ENCODE results near the gene RPS26. TPM values are rescaled to one million over a fixed set of nuclear protein-coding genes. Genes with fewer than 3 reads are reported as not detected.
A peak's percentile ranks its signal among the peaks of the same experiment; 100 is the strongest.

The RPS26 gene
- total and polyA plus RNA-seq, 2 of the 13 experiments (the other 11 are each of a cell fraction or from before 2014, with no cell fraction given): 150 to 421 TPM

DNA sequence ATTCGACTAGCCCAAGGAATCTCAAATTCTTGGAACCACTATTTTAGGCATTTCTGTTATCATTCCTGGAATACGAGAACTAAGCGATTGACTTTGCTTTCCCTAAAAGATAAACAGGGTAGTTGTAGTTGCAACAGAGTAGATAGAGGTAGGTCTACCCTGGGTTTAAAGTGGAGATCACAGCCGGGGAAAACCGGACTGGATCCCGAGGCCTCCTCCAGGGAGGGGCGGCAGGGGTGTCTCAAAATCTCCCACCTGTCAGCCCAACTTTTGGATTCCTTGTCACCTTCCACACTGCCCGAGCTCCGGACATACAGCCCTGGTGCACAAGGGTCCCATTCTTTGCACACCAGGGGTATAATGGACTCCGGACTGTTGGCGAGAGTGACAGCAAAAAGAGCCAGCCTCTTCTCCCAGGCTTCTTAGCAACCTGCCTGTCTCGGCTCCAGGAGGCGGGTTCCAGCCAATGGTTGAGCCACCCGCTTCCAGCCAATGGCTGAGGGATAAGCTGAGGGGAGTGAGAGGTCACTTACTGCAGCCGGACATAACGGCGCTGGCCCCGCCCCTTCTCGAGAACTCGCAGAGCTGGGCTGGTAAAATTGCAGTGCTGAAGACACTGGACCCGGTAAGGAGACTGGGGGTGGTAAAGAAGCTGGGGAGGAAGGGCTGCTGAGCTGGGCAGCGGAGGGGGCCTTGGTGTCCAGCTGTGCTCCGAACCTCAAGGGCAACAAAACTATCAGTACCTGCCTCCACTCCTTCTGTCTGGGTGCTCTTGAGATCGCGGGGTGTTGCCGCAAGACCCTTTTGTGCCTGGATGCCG, 44.8 kb upstream of the RPS26 start, which contains the start of gene SUOX (continued):
- TF ChIP-seq, protein P1, sequence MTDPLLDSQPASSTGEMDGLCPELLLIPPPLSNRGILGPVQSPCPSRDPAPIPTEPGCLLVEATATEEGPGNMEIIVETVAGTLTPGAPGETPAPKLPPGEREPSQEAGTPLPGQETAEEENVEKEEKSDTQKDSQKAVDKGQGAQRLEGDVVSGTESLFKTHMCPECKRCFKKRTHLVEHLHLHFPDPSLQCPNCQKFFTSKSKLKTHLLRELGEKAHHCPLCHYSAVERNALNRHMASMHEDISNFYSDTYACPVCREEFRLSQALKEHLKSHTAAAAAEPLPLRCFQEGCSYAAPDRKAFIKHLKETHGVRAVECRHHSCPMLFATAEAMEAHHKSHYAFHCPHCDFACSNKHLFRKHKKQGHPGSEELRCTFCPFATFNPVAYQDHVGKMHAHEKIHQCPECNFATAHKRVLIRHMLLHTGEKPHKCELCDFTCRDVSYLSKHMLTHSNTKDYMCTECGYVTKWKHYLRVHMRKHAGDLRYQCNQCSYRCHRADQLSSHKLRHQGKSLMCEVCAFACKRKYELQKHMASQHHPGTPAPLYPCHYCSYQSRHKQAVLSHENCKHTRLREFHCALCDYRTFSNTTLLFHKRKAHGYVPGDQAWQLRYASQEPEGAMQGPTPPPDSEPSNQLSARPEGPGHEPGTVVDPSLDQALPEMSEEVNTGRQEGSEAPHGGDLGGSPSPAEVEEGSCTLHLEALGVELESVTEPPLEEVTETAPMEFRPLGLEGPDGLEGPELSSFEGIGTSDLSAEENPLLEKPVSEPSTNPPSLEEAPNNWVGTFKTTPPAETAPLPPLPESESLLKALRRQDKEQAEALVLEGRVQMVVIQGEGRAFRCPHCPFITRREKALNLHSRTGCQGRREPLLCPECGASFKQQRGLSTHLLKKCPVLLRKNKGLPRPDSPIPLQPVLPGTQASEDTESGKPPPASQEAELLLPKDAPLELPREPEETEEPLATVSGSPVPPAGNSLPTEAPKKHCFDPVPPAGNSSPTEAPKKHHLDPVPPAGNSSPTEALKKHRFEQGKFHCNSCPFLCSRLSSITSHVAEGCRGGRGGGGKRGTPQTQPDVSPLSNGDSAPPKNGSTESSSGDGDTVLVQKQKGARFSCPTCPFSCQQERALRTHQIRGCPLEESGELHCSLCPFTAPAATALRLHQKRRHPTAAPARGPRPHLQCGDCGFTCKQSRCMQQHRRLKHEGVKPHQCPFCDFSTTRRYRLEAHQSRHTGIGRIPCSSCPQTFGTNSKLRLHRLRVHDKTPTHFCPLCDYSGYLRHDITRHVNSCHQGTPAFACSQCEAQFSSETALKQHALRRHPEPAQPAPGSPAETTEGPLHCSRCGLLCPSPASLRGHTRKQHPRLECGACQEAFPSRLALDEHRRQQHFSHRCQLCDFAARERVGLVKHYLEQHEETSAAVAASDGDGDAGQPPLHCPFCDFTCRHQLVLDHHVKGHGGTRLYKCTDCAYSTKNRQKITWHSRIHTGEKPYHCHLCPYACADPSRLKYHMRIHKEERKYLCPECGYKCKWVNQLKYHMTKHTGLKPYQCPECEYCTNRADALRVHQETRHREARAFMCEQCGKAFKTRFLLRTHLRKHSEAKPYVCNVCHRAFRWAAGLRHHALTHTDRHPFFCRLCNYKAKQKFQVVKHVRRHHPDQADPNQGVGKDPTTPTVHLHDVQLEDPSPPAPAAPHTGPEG (CRISPR knock-in tag; IDR thresholded peaks at IDR 0.05): 0 out of 2 replicates have a peak, but pooled peaks have one; percentile 53
- TF ChIP-seq SIN3A (IDR thresholded peaks at IDR 0.05; ENCODE audit: borderline replicate concordance, low read depth, low read length) (peak; percentile 83; the same call in 1 of the 2 replicates), SKI (IDR thresholded peaks at IDR 0.05; ENCODE audit: partially characterized antibody) (no peak), CHD2 (IDR thresholded peaks at IDR 0.05; ENCODE audit: low read depth, low read length) (no peak), AKAP8 (CRISPR knock-in tag; IDR thresholded peaks at IDR 0.05) (no peak), U2AF1 (optimal IDR thresholded peaks at IDR 0.05; ENCODE audit: low read depth, low read length) (no peak), GATAD1 (CRISPR knock-in tag; IDR thresholded peaks at IDR 0.05) (peak; percentile 76), NFATC3 (CRISPR knock-in tag; IDR thresholded peaks at IDR 0.05) (no peak; the same call in 1 of the 2 replicates), ZNF343 (CRISPR knock-in tag; IDR thresholded peaks at IDR 0.05) (no peak), NAIF1 (CRISPR knock-in tag; IDR thresholded peaks at IDR 0.05; ENCODE audit: borderline replicate concordance) (no peak; the same call in 1 of the 2 replicates), ZNF326 (CRISPR knock-in tag; IDR thresholded peaks at IDR 0.05; ENCODE audit: borderline replicate concordance) (no peak), TCF7 (IDR thresholded peaks at IDR 0.05; ENCODE audit: low read depth) (no peak), ZNF510 (CRISPR knock-in tag; IDR thresholded peaks at IDR 0.05; ENCODE audit: low read depth) (peak; percentile 7; the same call in 1 of the 2 replicates), HNF4G (IDR thresholded peaks at IDR 0.05; ENCODE audit: borderline replicate concordance, low read depth, low read length) (peak; percentile 81), HNF4G (CRISPR knock-in tag; IDR thresholded peaks at IDR 0.05; ENCODE audit: borderline replicate concordance, low read depth) (peak; percentile 28; the same call in 1 of the 2 replicates), MAZ (IDR thresholded peaks at IDR 0.05; ENCODE audit: borderline replicate concordance, low read depth, low read length) (peak; percentile 25; the same call in 1 of the 2 replicates), MAZ (CRISPR knock-in tag; IDR thresholded peaks at IDR 0.05; ENCODE audit: low read depth) (no peak; the same call in 1 of the 2 replicates)
- TF ChIP-seq, protein P2, sequence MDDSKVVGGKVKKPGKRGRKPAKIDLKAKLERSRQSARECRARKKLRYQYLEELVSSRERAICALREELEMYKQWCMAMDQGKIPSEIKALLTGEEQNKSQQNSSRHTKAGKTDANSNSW (CRISPR knock-in tag; IDR thresholded peaks at IDR 0.05; ENCODE audit: borderline replicate concordance): no peak
- TF ChIP-seq, protein P3, sequence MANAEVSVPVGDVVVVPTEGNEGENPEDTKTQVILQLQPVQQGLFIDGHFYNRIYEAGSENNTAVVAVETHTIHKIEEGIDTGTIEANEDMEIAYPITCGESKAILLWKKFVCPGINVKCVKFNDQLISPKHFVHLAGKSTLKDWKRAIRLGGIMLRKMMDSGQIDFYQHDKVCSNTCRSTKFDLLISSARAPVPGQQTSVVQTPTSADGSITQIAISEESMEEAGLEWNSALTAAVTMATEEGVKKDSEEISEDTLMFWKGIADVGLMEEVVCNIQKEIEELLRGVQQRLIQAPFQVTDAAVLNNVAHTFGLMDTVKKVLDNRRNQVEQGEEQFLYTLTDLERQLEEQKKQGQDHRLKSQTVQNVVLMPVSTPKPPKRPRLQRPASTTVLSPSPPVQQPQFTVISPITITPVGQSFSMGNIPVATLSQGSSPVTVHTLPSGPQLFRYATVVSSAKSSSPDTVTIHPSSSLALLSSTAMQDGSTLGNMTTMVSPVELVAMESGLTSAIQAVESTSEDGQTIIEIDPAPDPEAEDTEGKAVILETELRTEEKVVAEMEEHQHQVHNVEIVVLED (CRISPR knock-in tag; IDR thresholded peaks at IDR 0.05; ENCODE audit: borderline replicate concordance): peak; percentile 61; the same call in 1 of the 2 replicates
- TF ChIP-seq, protein P4, sequence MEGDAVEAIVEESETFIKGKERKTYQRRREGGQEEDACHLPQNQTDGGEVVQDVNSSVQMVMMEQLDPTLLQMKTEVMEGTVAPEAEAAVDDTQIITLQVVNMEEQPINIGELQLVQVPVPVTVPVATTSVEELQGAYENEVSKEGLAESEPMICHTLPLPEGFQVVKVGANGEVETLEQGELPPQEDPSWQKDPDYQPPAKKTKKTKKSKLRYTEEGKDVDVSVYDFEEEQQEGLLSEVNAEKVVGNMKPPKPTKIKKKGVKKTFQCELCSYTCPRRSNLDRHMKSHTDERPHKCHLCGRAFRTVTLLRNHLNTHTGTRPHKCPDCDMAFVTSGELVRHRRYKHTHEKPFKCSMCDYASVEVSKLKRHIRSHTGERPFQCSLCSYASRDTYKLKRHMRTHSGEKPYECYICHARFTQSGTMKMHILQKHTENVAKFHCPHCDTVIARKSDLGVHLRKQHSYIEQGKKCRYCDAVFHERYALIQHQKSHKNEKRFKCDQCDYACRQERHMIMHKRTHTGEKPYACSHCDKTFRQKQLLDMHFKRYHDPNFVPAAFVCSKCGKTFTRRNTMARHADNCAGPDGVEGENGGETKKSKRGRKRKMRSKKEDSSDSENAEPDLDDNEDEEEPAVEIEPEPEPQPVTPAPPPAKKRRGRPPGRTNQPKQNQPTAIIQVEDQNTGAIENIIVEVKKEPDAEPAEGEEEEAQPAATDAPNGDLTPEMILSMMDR (CRISPR knock-in tag; IDR thresholded peaks at IDR 0.05): peak; percentile 20
